IMR-90 (cell line): ENCODE measurements around the gene CATSPER3. TPM values are rescaled to one million over a fixed set of nuclear protein-coding genes. Genes with fewer than 3 reads are reported as not detected.
A peak's percentile ranks its signal among the peaks of the same experiment; 100 is the strongest.

Experiments
- ATAC-seq: fragments of 200-7000 bp; cut with Tn5 transposase; 2 replicates; pipeline ENCODE4 v1.9.1; 2020; ENCODE audit warnings: low read depth, mild to moderate bottlenecking, moderate library complexity
- BruUV-seq: library from RNA; stranded (reverse); fragments of 400-500 nt; replicated peaks from 2 replicates; lab custom pipeline; 2021; lab: Mats Ljungman, UMichigan
- CTCF ChIA-PET: fragments of 300-600 bp; formaldehyde crosslinking; extraction: SDS; loops from one replicate; lab custom pipeline; 2021; ENCODE audit warnings: antibody characterized with exemption; lab: Yijun Ruan, JAX
- POLR2A ChIA-PET: fragments of 300-600 bp; sonication (Branson Sonifier 250); formaldehyde crosslinking; loops from one replicate; lab custom pipeline; 2022; ENCODE audit warnings: antibody characterized with exemption; ENCODE audit not compliant: unreplicated experiment; lab: Charles Lee
- DNase-seq: peaks from one replicate; pipeline ENCODE4 v3.0.0; 2013
- H2AFZ ChIP-seq: replicated peaks from 2 replicates; pipeline ENCODE3; 2013; ENCODE audit warnings: low read length, mild to moderate bottlenecking; ENCODE audit not compliant: poor library complexity
- H2AK5ac ChIP-seq: 2 replicates; pipeline ENCODE4 v1.6.1; 2013; ENCODE audit warnings: low read depth, low read length, inconsistent platforms
- H2AK9ac ChIP-seq: replicated peaks from 2 replicates; pipeline ENCODE3; 2013; ENCODE audit warnings: mild to moderate bottlenecking, low read depth, low read length, moderate library complexity; ENCODE audit not compliant: poor library complexity
- H2BK120ac ChIP-seq: 2 replicates; pipeline ENCODE4 v1.6.1; 2013; ENCODE audit warnings: low read depth, low read length, inconsistent platforms
- H2BK15ac ChIP-seq: 3 replicates; pipeline ENCODE4 v1.6.1; 2013; ENCODE audit warnings: low read depth, low read length, inconsistent platforms
- H2BK20ac ChIP-seq: 2 replicates; pipeline ENCODE4 v1.6.1; 2013; ENCODE audit warnings: low read depth, mild to moderate bottlenecking, inconsistent platforms, low read length, moderate library complexity
- H2BK5ac ChIP-seq: 2 replicates; pipeline ENCODE4 v1.6.1; 2013; ENCODE audit warnings: mild to moderate bottlenecking, low read depth, low read length, inconsistent platforms; ENCODE audit not compliant: poor library complexity, severe bottlenecking
- H3K14ac ChIP-seq: replicated peaks from 2 replicates; pipeline ENCODE4 v1.6.1; 2013; ENCODE audit warnings: low read depth, low read length, inconsistent platforms
- H3K18ac ChIP-seq: 2 replicates; pipeline ENCODE4 v1.6.1; 2013; ENCODE audit warnings: low read depth, low read length, control low read depth
- H3K23ac ChIP-seq: 2 replicates; pipeline ENCODE4 v1.6.1; 2013; ENCODE audit warnings: low read depth, low read length, inconsistent platforms
- H3K27ac ChIP-seq: 2 replicates; pipeline ENCODE4 v1.5.1; 2013; ENCODE audit warnings: mild to moderate bottlenecking, control low read depth, low read length; ENCODE audit not compliant: insufficient read depth
- H3K27me3 ChIP-seq: 2 replicates; pipeline ENCODE4 v1.6.1; 2013; ENCODE audit warnings: low read length; ENCODE audit not compliant: control insufficient read depth, insufficient read depth
- H3K36me3 ChIP-seq: 2 replicates; pipeline ENCODE4 v1.6.1; 2013; ENCODE audit warnings: low read length, mixed read lengths; ENCODE audit not compliant: control insufficient read depth, insufficient read depth
- H3K4ac ChIP-seq: 2 replicates; pipeline ENCODE4 v1.6.1; 2013; ENCODE audit warnings: low read depth, low read length, inconsistent platforms
- H3K4me1 ChIP-seq: 2 replicates; pipeline ENCODE4 v1.6.1; 2013; ENCODE audit warnings: low read length, mixed read lengths; ENCODE audit not compliant: control insufficient read depth, insufficient read depth
- H3K4me2 ChIP-seq: 2 replicates; pipeline ENCODE4 v1.6.1; 2013; ENCODE audit warnings: low read depth, mild to moderate bottlenecking, control low read depth, low read length, moderate library complexity
- H3K4me3 ChIP-seq: 2 replicates; pipeline ENCODE4 v1.5.1; 2013; ENCODE audit warnings: low read depth, mild to moderate bottlenecking, control low read depth, low read length, moderate library complexity; ENCODE audit not compliant: insufficient read depth
- H3K56ac ChIP-seq: 2 replicates; pipeline ENCODE4 v1.6.1; 2013; ENCODE audit warnings: low read length, inconsistent platforms; ENCODE audit not compliant: insufficient read depth; ENCODE audit errors: extremely low read depth
- H3K79me1 ChIP-seq, 2 experiments: 2 replicates each; pipeline ENCODE4 v1.6.1; 2013; ENCODE audit warnings: low read length in 2 of 2, inconsistent platforms in 1 of 2, low read depth in 1 of 2
- H3K9ac ChIP-seq: 2 replicates; pipeline ENCODE4 v1.6.1; 2013; ENCODE audit warnings: low read depth, low read length, control low read depth
- H3K9me1 ChIP-seq: 2 replicates; pipeline ENCODE4 v1.6.1; 2013; ENCODE audit warnings: low read length, inconsistent platforms; ENCODE audit not compliant: insufficient read depth
- H3K9me3 ChIP-seq: 2 replicates; pipeline ENCODE4 v1.6.1; 2013; ENCODE audit warnings: low read length; ENCODE audit not compliant: control insufficient read depth, insufficient read depth
- H4K20me1 ChIP-seq: 2 replicates; pipeline ENCODE4 v1.6.1; 2013; ENCODE audit warnings: low read length, inconsistent platforms; ENCODE audit not compliant: insufficient read depth
- H4K5ac ChIP-seq: 2 replicates; pipeline ENCODE4 v1.6.1; 2013; ENCODE audit warnings: mild to moderate bottlenecking, low read depth, low read length, control low read depth
- H4K8ac ChIP-seq, 2 experiments: 2 replicates each; pipeline ENCODE4 v1.6.1; 2013; ENCODE audit warnings: low read depth in 2 of 2, low read length in 2 of 2, control low read depth in 1 of 2, inconsistent platforms in 1 of 2
- H4K91ac ChIP-seq: 2 replicates; pipeline ENCODE4 v1.6.1; 2013; ENCODE audit warnings: low read depth, low read length, inconsistent platforms; ENCODE audit not compliant: insufficient read depth
- CEBPB ChIP-seq: IDR thresholded peaks from 2 replicates; pipeline ENCODE4 v1.6.1; 2012; ENCODE audit warnings: low read depth, low read length, improper control_type of control experiment
- ELK1 ChIP-seq: fragments of 150-350 bp; IDR thresholded peaks from 2 replicates; pipeline ENCODE4 v1.6.1; 2016; ENCODE audit warnings: low read depth, mild to moderate bottlenecking, low read length, moderate library complexity, borderline replicate concordance
- RFX5 ChIP-seq: IDR thresholded peaks from 2 replicates; pipeline ENCODE4 v1.8.0; 2012; ENCODE audit warnings: low read depth, mild to moderate bottlenecking, low read length, moderate library complexity
- WGBS, 2 experiments: methylation state at CpG; one replicate each; pipeline versions ENCODE4 v1.1.5 to v1.1.7; 2013; ENCODE audit warnings: missing lambda C conversion rate in 2 of 2; ENCODE audit not compliant: insufficient read length in 1 of 2; ENCODE audit errors: extremely low coverage in 2 of 2; 5-methylcytosine and 5-hydroxymethylcytosine counted together
- dilution Hi-C: fragments of 300-500 bp; cut with HindIII; formaldehyde crosslinking; loops from one replicate; pipeline ENCODE4 v1.14.3; 2018; ENCODE audit warnings: low sequenced_read_pairs; ENCODE audit not compliant: unreplicated experiment
- in situ Hi-C: fragments of 300-500 bp; cut with MboI; formaldehyde crosslinking; loops from 3 replicates; pipeline ENCODE4 v1.14.3; 2019; ENCODE audit warnings: low sequenced_read_pairs, inconsistent platforms, mixed read lengths
- intact Hi-C: fragments of 100-400 bp; cut with micrococcal nuclease; formaldehyde crosslinking; loops from 2 replicates; pipeline ENCODE4 v1.10.0; 2022
- polyA plus RNA-seq, 3 experiments: library from polyadenylated mRNA; depleted of rRNA; stranded (reverse); fragments of >200 nt; gene quantifications; 2 replicates each; pipeline ENCODE4 v1.2.3, GENCODE V29; 2012; ENCODE audit warnings: low replicate concordance in 1 of 3
- total RNA-seq: library from RNA; depleted of rRNA; stranded (reverse); fragments of >200 nt; gene quantifications from 2 replicates; pipeline ENCODE4 v1.2.3, GENCODE V29; 2012

The CATSPER3 gene
- total and polyA plus RNA-seq, 2 of the 4 experiments (the other 2 are of a cell fraction) = under 0.01 to 0.12 TPM

GRCh38 chr5:134993161-134993560, 25.5 kb downstream of the CATSPER3 start:
- H3K14ac ChIP-seq = no peak overlapping the region
- no peaks in the 10 kb centered on the region for H4K20me1 ChIP-seq
- DNase-seq (no peak), ATAC-seq (no peak)
- dilution Hi-C loops = no loop called here
- no peak overlapping the region for H3K4me3 ChIP-seq
- H2AK5ac ChIP-seq = no peak overlapping the region
- no CpG with 5 or more reads among the region's 2 CpGs for WGBS, 2 experiments
- no peaks in the 10 kb centered on the region for H3K9me3 ChIP-seq
- no peaks in the 10 kb centered on the region; the same call in 1 of the 2 replicates for H3K27me3 ChIP-seq
- no peak overlapping the region for H3K23ac ChIP-seq
- H3K79me1 ChIP-seq = no peaks in the 10 kb centered on the region
- in situ Hi-C loops = no loop called here
- H3K9ac ChIP-seq = no peak overlapping the region
- no peak overlapping the region for H2BK120ac ChIP-seq
- no peak overlapping the region for H2BK15ac ChIP-seq
- H2BK5ac ChIP-seq = no peak overlapping the region
- POLR2A ChIA-PET = no interaction called here
- no peak overlapping the region for H2AFZ ChIP-seq
- H2AK9ac ChIP-seq = no peak overlapping the region
- H3K9me1 ChIP-seq = no peaks in the 10 kb centered on the region
- no peak overlapping the region for H3K27ac ChIP-seq
- no peak overlapping the region for H3K4ac ChIP-seq
- no TSS peak for BruUV-seq
- CTCF ChIA-PET = no interaction called here
- H4K8ac ChIP-seq = no peak overlapping the region
- H2BK20ac ChIP-seq = no peak overlapping the region
- H3K4me2 ChIP-seq = no peak overlapping the region
- no peak overlapping the region for H4K5ac ChIP-seq
- H3K36me3 ChIP-seq = no peaks in the 10 kb centered on the region
- no peak overlapping the region for H3K56ac ChIP-seq
- H4K91ac ChIP-seq = no peak overlapping the region
- no peak overlapping the region for H3K18ac ChIP-seq
- TF ChIP-seq CEBPB (0 out of 2 replicates have a peak, but pooled peaks have one; percentile 1), RFX5 (no peak), ELK1 (no peak)
- intact Hi-C loops = loop anchor here (10.0 kb wide), 1 partner anchor 58 kb away; no protein-coding TSS in a partner anchor
- no peaks in the 10 kb centered on the region for H3K4me1 ChIP-seq
